Kidney capillary endothelial cell (primary cell): ENCODE data around the gene ITPK1.
"Not testable (repeated sequence)": the region's sequence is repeated elsewhere in the genome, so short reads cannot be mapped to it uniquely, and the experiment has no call there.

Experiments used
- DNase-seq: peaks from one replicate; pipeline ENCODE4 v3.0.0-alpha.2; 2018; ENCODE audit warnings: low spot score

The ITPK1 gene

DNA sequence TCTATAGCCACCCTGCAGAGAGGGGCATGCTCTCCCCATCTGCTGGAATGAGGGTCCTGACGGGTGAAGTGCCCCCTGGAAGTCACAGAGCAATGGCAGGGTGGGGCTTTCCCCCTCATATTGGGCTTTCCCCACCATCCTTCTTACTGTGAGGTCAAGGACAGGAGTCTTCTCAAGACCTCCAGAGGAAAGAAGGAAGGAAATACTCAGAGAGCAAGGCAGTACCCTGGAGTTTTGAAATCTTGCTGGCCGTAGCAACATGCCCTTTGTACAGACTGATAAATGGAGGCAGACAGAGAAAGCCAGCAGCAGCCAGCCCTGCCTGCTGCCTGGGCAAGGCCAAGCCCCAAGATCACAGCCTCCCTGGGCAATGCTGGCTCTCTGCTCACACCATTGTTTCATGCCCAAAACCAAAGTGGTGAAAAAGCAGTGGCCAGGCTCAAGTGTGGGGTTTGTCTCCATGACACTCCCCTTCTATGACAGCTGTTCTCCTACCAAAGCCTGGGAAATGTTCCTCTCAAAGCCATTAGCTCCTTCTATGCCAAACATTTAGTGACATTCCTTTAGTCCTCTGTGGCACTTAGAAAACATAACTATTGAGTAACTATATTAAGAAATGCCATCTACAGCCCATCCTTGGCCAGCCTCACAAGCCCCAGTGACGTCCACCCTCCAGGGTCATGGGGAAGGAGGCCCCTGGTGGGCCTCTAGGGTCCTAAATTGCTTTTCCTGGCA is 13.2 kb upstream of the ITPK1 start:
- DNase-seq: no peak

DNA sequence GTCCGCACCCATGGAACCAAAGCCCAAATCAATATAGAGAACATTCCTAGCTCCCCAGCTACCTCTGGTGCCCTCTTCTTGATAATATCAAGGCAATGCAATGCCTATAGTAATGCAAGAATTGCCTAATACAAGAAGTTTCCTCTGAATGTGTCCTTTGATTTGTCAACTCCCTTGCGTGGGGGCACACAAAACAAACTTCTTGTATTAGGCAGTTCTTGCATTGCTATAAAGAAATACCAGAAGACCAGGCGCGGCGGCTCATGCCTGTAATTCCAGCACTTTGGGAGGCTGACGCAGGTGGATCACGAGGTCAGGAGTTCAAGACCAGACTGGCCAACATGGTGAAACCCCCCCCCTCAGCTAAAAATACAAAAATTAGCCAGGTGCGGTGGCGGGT is 10.4 kb upstream of the ITPK1 start:
- DNase-seq: no peak

DNA sequence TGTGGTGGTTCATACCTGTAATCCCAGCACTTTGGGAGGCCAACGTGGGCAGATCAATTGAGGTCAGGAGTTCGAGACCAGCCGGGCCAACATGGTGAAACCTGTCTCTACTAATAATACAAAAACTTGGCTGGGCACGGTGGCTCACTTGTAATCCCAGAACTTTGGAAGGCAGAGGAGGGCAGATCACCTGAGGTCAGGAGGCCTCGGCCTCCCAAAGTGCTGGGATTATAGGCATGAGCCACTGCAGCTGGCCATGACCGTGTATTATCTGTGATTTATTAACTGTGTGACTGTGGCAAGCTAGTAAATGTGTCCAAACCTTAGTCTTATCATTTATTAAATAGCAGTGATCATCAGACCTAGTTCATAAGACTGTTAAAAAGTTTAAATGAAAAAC is 7.1 kb upstream of the ITPK1 start:
- DNase-seq: no peak

DNA sequence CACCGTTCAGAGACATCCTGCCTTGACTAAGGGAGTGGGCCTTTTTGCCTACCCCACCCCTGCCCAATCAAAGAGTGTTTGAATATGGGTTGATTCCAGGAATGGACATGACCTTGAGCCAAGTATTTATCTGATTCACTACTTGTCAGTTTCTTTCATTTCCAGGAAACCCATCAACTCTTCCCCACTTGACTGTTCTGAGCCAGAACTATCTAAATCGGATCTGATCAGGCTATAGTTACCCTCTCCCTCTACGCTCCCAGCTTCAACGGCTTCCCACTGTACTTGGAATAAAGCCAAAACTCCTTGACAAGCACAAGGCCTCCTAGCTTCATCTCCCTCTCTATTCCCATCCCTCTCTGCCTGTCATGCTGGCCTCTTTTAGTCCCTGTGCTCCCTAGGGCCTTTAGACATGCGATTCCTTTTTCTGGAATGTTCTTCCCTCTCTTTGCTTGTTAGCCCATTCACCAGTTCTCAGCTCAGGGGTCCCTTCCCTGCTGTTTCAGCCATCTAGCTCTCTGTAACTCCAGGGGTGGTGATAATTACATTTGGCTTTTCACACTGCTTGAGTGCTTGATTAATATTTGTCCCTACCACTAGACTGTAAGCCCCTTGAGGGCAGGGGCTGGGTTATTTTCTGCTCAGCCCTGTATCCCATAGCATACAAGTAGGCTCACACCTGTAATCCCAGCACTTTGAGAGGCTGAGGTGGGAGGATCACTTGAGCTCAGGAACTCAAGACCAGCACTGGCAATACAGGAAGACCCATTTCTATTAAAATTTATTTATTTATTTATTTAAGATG is 5.5 kb upstream of the ITPK1 start:
- no peak for DNase-seq

DNA sequence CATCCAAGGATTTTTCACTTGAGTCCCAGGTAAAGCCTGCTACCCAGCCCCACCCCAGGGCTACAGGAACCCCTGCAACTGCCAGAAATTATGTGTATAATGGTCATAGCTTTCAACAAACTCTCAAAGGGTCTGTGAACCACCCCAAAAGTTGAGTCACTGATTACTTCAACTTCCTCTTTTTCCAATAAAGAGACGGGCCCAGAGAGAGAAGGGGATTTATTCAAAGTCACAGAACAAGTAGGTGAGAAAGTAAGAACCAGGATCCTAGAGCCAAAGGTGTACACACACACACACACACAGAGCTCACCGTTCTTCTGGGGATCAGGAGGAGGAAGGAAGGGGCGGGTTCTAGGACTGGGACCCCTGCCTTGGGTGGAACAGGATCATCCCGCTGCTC is 4.8 kb upstream of the ITPK1 start:
- no peak for DNase-seq

DNA sequence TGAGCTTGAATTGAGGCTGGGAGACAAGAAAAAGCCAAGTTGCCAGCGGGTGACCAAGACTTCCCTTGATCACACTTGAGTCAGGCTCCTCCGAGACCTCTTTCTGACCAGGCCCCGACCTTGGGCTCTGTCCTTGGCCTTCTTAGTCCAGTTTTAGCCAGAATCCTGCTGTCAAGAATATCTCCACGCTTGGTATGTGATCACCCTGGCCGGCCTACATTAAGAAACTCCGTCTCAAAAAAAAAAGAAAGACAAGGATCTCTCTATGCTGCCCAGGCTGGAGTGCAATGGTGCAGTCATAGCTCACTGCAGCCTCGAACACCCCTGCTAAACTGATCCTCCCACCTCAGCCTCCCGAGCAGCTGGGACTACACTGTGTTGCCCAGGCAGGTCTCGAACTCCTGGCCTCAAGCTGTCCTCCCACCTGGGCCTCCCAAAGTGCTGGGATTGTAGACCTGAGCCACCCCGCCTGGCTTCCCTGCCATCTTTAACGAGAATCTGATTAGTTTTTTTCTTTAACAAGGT is 1.0 kb upstream of the ITPK1 start:
- DNase-seq: no peak

DNA sequence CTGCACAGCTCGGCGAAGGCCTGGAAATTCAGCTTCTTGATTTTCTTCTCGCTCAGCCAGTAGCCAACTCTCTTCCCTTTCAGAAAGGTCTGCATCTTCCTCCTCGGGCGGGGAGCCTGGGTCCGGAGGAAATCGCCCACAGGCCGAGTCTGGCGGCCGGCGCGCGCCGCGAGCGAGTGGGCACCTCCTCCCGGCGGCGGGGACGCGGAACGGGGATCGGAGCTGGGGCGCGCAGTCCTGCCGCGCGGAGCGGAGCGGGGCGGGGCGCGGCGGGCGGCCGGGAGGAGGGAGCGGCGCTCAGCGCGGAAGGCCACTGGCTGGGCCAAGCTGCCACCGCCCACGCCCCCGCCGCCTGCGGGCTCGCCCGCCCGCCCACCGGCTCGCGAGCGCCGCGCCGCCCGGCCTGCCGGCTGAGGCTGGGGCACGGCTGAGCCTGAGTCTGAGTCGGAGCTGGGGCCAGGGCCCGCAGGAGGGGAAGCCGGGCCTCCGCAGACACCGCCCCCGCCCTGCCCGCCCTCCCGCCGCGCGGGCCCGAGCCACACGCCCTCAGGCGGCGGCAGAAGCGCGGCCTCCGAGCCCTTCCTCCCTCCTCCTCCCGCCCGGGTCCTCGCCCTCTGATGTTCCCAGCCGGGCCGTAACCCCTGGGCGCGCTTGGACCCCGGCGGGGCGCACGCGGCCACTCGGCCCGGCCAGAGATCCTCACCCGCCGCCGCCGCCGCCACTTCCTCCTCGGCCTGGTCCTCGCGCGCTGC is 480 bp downstream of the ITPK1 start:
- DNase-seq: peak; percentile 66

DNA sequence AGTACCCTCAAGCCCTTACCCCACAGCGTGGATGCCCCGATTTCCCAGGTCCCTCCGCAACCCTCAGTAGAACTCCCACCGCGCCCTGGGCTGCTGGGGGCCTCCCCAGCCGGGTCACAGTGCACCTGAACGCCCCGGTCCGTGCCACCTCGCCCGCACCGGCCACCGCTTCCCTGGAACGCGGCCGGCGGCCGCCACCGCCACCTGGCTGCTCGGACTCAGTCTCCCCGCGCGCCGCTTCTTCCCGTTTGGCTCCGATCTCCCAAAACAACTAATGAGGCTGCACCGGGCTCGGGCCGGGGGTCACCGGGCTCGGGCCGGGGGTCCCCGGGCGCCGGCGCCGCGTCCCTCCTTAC is 1.0 kb downstream of the ITPK1 start:
- no peak for DNase-seq

DNA sequence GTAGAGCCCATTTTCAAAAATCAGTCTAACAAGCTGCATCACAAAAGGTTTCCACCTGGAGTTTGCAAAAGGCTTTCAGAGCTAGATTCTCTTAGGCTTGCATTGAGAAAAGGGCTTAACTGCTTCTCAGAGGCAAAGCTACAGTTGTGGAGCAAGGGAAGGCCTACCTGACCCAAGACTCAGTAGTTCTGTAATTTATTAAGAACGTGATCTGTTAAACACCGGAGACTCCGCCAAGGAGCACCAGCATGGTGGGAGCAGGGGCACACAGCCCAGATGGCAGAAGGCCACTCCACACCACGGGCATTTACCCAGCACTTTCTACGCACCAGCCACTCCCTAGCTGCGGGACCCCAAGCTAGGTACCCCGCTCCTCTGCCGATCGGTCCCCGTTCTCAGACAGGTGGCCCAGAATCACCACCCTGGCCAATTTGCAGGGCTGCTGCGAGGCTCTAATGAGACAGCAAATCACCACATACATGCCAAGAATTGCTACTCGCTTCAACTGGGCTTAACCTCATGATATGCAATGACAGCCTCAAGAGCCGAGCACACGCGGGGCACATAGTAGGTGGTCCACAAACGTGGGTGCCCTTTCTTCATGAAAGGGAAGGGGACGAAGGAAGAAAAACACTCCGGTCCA is 1.5 kb downstream of the ITPK1 start:
- no peak for DNase-seq

DNA sequence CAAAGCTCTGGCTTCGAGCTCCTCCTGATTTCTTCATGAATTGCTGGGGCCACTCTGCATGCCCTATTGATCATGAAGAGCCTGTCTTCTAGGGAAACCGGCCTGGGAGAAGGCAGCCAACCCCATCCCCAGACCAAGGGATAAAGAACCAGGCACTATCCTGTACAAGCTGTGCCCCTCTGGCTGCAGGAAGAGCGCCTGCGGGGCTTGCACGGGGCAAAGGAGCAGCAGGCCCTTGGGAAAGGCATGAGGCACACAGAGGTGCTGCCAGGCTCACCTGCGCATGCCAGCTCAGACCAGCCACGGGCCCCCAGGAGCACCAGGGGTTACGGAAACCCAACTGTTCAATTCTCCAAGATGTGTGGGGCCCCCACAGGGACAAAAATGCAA is 2.1 kb downstream of the ITPK1 start:
- DNase-seq: no peak

DNA sequence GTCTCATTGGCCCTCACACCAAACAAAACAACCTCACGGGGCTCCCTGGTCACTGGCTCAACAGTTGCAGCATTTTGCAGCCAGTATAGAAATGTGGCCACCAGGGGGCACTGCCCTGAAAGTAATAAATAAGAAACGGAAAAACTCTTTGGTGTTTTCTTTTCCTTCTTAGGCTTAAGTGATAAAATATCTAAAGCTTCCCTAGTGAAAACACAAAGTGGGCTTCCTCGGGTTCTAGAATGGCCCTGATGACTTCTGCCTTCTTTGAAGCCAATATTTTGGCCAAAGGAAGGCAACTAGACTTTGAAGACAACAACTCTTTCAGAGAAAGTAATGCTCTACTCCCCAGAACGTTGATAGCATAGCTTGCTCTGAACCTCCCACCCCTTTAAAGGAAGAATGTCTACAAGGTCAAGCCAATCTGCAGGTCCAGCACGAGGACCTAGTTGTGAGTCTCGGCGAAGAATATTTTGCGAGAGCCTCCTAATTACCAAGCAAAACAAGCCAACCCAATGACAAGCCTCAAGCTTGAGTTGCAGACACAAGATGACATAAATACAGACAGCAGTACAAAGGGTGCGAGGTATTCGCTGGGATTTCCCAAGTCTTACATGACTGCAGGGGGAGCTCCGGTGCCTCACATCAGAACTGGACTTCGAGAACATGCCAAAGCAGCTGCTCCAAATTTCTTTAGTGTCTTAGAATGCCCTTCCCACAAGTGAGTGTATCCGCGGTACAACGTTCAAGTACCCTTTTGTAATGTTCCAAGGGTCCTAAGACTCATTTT is 2.6 kb downstream of the ITPK1 start:
- peak; percentile 65 for DNase-seq

DNA sequence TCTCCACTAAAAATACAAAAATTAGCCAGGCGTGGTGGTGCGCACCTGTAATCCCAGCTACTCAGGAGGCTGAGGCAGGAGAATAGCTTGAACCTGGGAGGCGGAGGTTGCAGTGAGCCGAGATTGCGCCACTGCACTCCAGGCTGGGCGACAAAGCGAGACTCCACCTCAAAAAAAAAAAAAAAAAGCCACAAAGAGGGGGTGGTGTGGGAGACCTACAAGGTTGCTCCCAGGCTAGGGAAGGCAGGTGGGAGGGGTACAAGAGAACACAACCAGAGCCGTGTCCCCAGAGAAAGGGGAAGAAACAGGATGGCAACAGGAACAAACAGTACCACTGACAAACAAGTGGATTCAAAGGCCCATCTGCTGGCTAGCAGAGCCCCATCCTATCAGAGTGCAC is 4.2 kb downstream of the ITPK1 start:
- not testable (repeated sequence) for DNase-seq

DNA sequence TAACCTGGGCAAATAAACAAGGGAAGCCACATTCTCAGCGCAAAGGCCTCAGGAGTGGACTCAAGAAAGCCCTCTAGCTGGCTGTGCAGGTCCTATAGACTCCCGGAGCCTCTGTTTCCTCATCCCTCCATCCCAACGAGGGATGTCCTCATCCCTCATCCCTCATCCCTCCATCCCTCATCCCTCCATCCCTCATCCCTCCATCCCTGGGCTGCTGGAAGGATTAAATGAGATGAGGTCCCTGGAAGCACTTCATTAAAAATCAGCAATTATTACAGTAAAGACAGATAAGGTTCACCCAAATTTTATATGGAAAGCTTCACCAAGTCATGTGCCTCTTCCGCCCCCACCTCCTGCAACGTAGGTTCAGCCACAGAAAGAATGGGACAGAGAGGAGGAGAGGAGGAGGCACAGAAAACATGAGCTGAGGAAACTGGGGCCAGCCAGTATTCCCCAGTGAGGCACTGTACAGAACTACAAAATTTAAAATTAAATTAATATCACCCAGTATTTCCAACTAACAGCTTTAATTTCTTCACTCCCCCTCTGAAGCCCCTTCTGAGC is 4.8 kb downstream of the ITPK1 start:
- no peak for DNase-seq

DNA sequence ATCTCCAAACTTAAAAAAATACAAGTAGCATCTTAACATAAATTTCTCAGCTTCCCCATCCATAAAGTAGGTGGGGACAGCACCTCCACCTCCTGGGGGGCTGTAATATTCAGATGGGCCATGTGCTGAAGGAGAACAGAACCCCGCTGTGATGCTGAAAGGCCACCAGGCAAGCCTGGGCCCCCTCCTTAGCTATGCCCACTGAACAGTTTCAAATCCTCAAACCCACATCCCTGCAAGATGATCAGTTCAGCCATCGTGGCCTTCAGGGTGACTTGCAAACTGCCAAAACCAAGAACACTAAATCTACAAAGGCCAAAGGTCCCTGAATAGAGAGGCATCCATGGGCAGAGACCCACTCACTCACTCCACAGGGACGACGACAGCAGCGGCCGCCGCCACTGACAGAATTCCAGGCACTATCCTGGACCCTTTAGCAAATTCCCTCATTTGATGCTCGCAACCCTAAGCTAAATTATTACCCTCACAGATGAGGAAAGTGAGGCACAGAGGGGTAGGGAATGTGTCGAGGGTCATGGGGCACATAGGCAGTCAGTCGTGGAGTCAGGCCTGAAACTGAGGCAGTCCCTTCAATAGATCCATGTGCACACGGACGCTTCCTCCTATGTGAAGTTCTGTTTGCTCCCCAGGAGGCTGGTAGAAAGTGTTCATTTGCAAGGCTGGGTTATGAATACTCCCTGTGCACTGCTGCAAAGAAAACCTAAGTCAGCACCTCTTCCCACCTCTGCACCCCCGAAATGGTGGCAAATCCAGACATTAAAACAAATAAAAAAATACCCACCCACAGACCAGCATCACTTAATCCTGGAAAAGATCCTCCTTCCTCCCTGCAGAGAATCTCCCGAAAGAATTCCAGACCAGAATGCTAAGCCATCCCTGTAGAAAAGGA is 5.9 kb downstream of the ITPK1 start:
- DNase-seq: no peak

DNA sequence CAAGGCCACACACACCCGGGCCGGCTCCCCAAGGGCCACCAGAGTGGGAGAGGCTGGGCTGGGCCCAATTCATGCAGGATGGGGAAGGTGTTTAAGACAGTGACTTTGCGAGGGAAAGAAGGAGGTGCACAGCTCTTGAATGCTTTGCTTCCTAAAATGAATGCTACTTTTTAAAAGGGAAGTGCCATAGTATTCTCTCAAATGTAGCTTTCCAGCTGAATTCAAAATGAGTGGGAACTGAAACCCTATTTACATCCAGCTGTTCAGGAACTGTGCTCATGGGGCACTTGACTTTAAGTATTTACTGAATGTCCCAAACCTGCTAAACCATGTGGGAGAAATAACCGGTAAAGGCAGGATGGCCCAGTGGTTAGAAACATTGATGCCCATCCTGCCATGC is 7.6 kb downstream of the ITPK1 start:
- DNase-seq: no peak

DNA sequence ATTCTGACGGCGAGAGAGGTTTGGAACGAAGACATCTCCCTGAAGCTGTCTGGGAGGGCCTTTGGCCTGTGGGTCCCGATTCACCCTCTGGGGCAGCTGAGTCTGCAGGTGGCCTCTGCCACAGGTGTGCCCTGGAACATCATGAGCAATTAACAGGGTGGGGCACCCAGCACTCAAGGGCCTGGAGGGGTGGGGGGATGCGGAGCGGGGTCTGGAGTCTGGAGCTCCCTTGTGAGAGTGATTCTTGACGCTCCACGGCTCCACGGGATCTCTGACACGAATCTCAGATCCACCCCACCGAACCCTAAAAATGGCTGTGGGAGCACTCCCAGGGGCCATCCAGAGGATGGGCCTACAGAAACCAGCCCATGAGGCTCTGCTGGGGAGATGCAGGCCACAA is 8.3 kb downstream of the ITPK1 start:
- DNase-seq: no peak

DNA sequence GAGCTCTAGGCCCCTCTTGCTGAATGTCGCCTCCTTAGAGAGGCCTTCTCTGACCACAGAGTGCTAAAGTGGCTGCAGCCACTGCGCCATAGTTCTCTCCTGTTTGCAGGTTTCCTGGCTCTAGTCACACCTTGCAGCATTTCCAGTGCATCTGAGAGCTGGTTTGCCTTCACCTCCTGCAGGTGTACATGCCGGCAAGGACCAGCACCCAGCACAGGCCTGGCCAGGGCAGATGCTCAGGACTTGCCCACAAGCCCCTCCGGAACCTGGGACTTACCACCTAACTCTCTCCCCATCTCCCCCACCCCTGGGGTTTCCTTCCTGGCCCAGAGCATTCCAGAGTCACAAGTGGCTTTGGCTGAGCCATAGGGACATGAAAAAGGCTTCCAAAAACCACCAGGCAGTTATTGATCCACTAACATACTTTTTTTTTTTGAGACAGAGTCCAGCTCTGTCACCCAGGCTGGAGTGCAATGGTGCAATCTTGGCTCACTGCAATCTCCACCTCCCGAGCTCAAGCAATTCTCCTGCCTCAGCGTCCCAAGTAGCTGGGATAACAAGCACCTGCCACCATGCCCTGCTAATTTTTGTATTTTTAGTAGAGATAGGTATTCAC is 9.1 kb downstream of the ITPK1 start:
- no peak for DNase-seq

DNA sequence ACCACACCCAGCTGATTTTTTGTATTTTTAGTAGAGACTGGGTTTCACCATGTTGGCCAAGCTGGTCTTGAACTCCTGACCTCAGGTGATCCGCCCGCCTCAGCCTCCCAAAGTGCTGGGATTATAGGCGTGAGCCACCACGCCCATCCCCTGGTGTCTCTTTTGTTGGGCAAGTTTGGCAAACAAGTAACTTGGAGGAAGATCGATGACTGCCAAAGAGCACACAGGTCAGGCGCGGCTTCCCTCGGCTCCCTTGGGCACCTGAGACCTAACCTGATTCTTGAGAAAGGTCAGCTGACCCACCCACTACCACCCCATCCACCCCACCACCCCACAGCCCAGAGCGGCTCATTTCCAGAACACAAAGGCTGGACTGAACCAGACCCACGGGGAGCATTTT is 9.9 kb downstream of the ITPK1 start:
- DNase-seq: not testable (repeated sequence)

DNA sequence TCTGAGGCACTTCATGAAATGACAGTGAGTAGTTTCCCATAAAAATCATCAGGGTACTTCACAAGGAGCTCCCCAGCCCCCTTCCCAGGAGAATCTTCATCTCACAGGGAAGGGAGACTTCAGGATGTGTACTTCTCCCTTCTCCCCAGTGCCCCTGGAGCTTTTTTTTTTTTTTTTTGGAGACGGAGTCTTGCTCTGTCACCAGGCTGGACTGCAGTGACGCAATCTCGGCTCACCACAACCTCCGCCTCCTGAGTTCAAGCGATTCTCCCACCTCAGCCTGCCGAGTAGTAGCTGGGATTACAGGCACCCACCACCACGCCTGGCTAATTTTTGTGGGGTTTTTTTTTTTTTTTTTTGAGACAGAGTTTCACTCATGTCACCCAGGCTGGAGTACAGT is 10.4 kb downstream of the ITPK1 start:
- no peak for DNase-seq

DNA sequence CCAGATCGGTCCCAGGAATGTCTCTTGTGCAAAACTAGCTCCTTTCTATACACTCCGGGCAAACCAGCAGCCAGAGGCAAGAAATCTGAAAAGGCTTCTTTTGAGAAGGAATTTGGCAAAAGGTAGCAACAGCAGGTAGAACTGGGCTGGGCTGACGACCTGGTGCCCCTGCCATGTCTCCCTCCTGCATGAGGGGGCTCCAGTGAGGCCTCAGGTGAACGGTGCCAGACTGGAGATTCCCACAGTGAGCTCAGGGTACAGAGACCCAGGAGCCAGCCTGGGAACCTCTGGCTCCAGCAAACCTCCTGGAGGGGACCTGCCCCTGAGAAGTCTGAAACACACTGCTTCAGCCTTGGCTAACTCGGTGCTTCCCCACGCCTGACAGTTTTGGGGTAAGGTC is 10.8 kb downstream of the ITPK1 start:
- no peak for DNase-seq
